ENCODE measurements around the gene RAB33B.
A peak's percentile ranks its signal among the peaks of the same experiment; 100 is the strongest.
"Not testable (repeated sequence)": the region's sequence is repeated elsewhere in the genome, so short reads cannot be mapped to it uniquely, and the experiment has no call there.

The RAB33B gene

GRCh38 chr4:139454111-139455045 lies at the start of gene RAB33B:
RAB33B (plus strand) TSS chr4:139454121; CDS start chr4:139454196, 75 bp downstream.
- DNase-seq: no peak

- DNase-seq: no peak
Observed at GRCh38 chr4:139410312-139410711, 43.6 kb upstream of the RAB33B start.

GRCh38 chr4:139414671-139415210 lies 39.2 kb upstream of the RAB33B start:
- DNase-seq: not testable (repeated sequence)

- DNase-seq: peak; percentile 4
Observed at GRCh38 chr4:139416073-139416673, 37.7 kb upstream of the RAB33B start.

- DNase-seq: no peak
Observed at GRCh38 chr4:139419388-139419914, 34.5 kb upstream of the RAB33B start.

GRCh38 chr4:139420652-139421051 lies 33.3 kb upstream of the RAB33B start:
- DNase-seq: no peak

- DNase-seq: no peak
Observed at GRCh38 chr4:139436122-139436521, 17.8 kb upstream of the RAB33B start.

GRCh38 chr4:139438141-139438540 lies 15.8 kb upstream of the RAB33B start:
- DNase-seq: no peak

GRCh38 chr4:139441029-139441428 lies 12.9 kb upstream of the RAB33B start:
- no peak for DNase-seq

GRCh38 chr4:139443661-139444060 lies 10.3 kb upstream of the RAB33B start:
- DNase-seq: no peak

- not testable (repeated sequence) for DNase-seq
Observed at GRCh38 chr4:139444881-139445280, 9.0 kb upstream of the RAB33B start.

GRCh38 chr4:139447078-139447477 lies 6.8 kb upstream of the RAB33B start:
- DNase-seq: not testable (repeated sequence)

GRCh38 chr4:139450586-139450985 lies 3.3 kb upstream of the RAB33B start:
- DNase-seq: no peak

- DNase-seq: no peak
Observed at GRCh38 chr4:139451997-139452396, 1.9 kb upstream of the RAB33B start.

- DNase-seq: no peak
Observed at GRCh38 chr4:139453041-139453370, 915 bp upstream of the RAB33B start.

- DNase-seq: peak; percentile 92
Observed at GRCh38 chr4:139453371-139454110, 380 bp upstream of the RAB33B start.

GRCh38 chr4:139455126-139455538 lies 1.2 kb downstream of the RAB33B start:
- no peak for DNase-seq

GRCh38 chr4:139457318-139457717 lies 3.4 kb downstream of the RAB33B start:
- no peak for DNase-seq

GRCh38 chr4:139458543-139458942 lies 4.6 kb downstream of the RAB33B start:
- DNase-seq: no peak

- DNase-seq: no peak
Observed at GRCh38 chr4:139458999-139459398, 5.1 kb downstream of the RAB33B start.

GRCh38 chr4:139460565-139460964 lies 6.6 kb downstream of the RAB33B start:
- no peak for DNase-seq

- no peak for DNase-seq
Observed at GRCh38 chr4:139461022-139461628, 7.2 kb downstream of the RAB33B start.

- DNase-seq: not testable (repeated sequence)
Observed at GRCh38 chr4:139464512-139464911, 10.6 kb downstream of the RAB33B start.

Measured in NCI-H1048 (cell line).